B cell (primary cell): Measurements from ENCODE around the gene PLCZ1. TPM values are rescaled to one million over a fixed set of nuclear protein-coding genes. Genes with fewer than 3 reads are reported as not detected.

ENCODE experiments used
- ATAC-seq: fragments of 200-7000 bp; cut with Tn5 transposase; one replicate; pipeline ENCODE4 v1.10.0; 2021; ENCODE audit warnings: low read depth, mild to moderate bottlenecking, moderate number of reproducible peaks, moderate library complexity
- CTCF ChIA-PET: fragments of 350-600 bp; sonication (Branson Sonifier 250); formaldehyde crosslinking; loops from one replicate; lab custom pipeline; 2021; ENCODE audit warnings: antibody characterized with exemption, inconsistent platforms; lab: Charles Lee
- POLR2A ChIA-PET: fragments of 350-600 bp; sonication (Branson Sonifier 250); formaldehyde crosslinking; loops from one replicate; lab custom pipeline; 2021; ENCODE audit warnings: antibody characterized with exemption; lab: Charles Lee
- DNase-seq: peaks from one replicate; pipeline ENCODE4 v3.0.0; 2013
- H2AFZ ChIP-seq: 2 replicates; pipeline ENCODE4 v1.6.1; 2012; ENCODE audit warnings: mild to moderate bottlenecking, low read depth, low read length; ENCODE audit not compliant: insufficient read depth, poor library complexity, severe bottlenecking
- H3K27ac ChIP-seq, 2 donors: 1 replicate in 1 of 2; 2 replicates in 1 of 2; pipeline ENCODE4 v1.5.1; 2012 to 2013; ENCODE audit warnings: low read length in 2 of 2, mild to moderate bottlenecking in 2 of 2, moderate library complexity in 1 of 2
- H3K27me3 ChIP-seq, 4 experiments: fragments of 200-600 bp in 1 of 4; sonication (generic) in 1 of 4; replicated peaks in 1 of 4; 1 replicate in 2 of 4; 2 replicates in 2 of 4; pipeline versions ENCODE4 v1.6.1 to v1.7.0; 2013 to 2016; ENCODE audit warnings: low read length in 3 of 4, mild to moderate bottlenecking in 2 of 4, mixed read lengths in 1 of 4, moderate library complexity in 1 of 4; ENCODE audit not compliant: insufficient read depth in 4 of 4, control insufficient read depth in 3 of 4; ENCODE audit errors: control extremely low read depth in 1 of 4
- H3K36me3 ChIP-seq, 2 experiments: replicated peaks in 1 of 2; 1 replicate in 1 of 2; 2 replicates in 1 of 2; pipeline versions ENCODE4 v1.6.1 to v1.7.1; 2013; ENCODE audit warnings: low read length in 1 of 2; ENCODE audit not compliant: insufficient read depth in 2 of 2, control insufficient read depth in 1 of 2; ENCODE audit errors: control extremely low read depth in 1 of 2, extremely low read depth in 1 of 2
- H3K4me1 ChIP-seq, 2 donors: fragments of 200-600 bp in 1 of 2; sonication (generic) in 1 of 2; 1 replicate in 1 of 2; 2 replicates in 1 of 2; pipeline versions ENCODE4 v1.5.1 to v1.6.1; 2013 to 2017; ENCODE audit warnings: low read length in 2 of 2; ENCODE audit not compliant: control insufficient read depth in 2 of 2, insufficient read depth in 2 of 2
- H3K4me2 ChIP-seq: replicated peaks from 2 replicates; pipeline ENCODE3; 2012; ENCODE audit warnings: mild to moderate bottlenecking, low read depth, low read length; ENCODE audit not compliant: poor library complexity, severe bottlenecking
- H3K4me3 ChIP-seq, 5 experiments: fragments of 200-600 bp in 1 of 5; sonication (generic) in 1 of 5; 1 replicate in 3 of 5; 2 replicates in 2 of 5; pipeline versions ENCODE4 v1.5.1 to v1.7.0; 2011 to 2016; ENCODE audit warnings: low read length in 4 of 5, mild to moderate bottlenecking in 4 of 5, low read depth in 2 of 5, control low read depth in 1 of 5, moderate library complexity in 1 of 5; ENCODE audit not compliant: insufficient read depth in 1 of 5; ENCODE audit errors: control extremely low read depth in 1 of 5, extremely low read depth in 1 of 5
- H3K79me2 ChIP-seq: fragments of 200-600 bp; sonication (generic); one replicate; pipeline ENCODE4 v1.6.0; 2016; ENCODE audit warnings: low read length; ENCODE audit not compliant: control insufficient read depth, insufficient read depth
- H3K9ac ChIP-seq: fragments of 200-600 bp; sonication (generic); 2 replicates; pipeline ENCODE4 v1.6.1; 2017; ENCODE audit warnings: mild to moderate bottlenecking, low read length, moderate library complexity
- H3K9me3 ChIP-seq, 3 donors: one replicate each; pipeline versions ENCODE4 v1.6.1 to v1.7.1; 2013; ENCODE audit warnings: low read length in 2 of 3; ENCODE audit not compliant: control insufficient read depth in 2 of 3, insufficient read depth in 1 of 3; ENCODE audit errors: control extremely low read depth in 1 of 3
- H4K20me1 ChIP-seq: 2 replicates; pipeline ENCODE4 v1.6.0; 2012; ENCODE audit warnings: mild to moderate bottlenecking, low read length; ENCODE audit not compliant: insufficient read depth, control insufficient read depth, poor library complexity, severe bottlenecking
- H3K27ac Mint-ChIP-seq: one replicate; pipeline ENCODE4 v1.8.0; 2021; ENCODE audit warnings: mixed read lengths
- H3K27me3 Mint-ChIP-seq: one replicate; pipeline ENCODE4 v1.8.0; 2021; ENCODE audit warnings: mixed read lengths
- H3K4me1 Mint-ChIP-seq: one replicate; pipeline ENCODE4 v1.8.0; 2021; ENCODE audit warnings: mixed read lengths
- H3K4me3 Mint-ChIP-seq: one replicate; pipeline ENCODE4 v1.8.0; 2021; ENCODE audit warnings: mixed read lengths
- H3K9me3 Mint-ChIP-seq: one replicate; pipeline ENCODE4 v1.8.0; 2022; ENCODE audit warnings: mixed read lengths; ENCODE audit not compliant: insufficient read depth
- CTCF ChIP-seq: fragments of 200-600 bp; IDR thresholded peaks from one replicate; pipeline ENCODE4 v1.8.0; 2022; ENCODE audit warnings: antibody characterized with exemption, mild to moderate bottlenecking
- EZH2 ChIP-seq: IDR thresholded peaks from 2 replicates; pipeline ENCODE4 v1.6.1; 2012; ENCODE audit warnings: borderline replicate concordance, low read depth, mild to moderate bottlenecking, moderate library complexity, low read length; ENCODE audit not compliant: insufficient read depth, poor library complexity, severe bottlenecking
- WGBS: methylation state at CpG from one replicate; pipeline ENCODE4 v1.1.5; 2013; ENCODE audit warnings: missing lambda C conversion rate; ENCODE audit not compliant: insufficient coverage; 5-methylcytosine and 5-hydroxymethylcytosine counted together
- intact Hi-C: fragments of 100-400 bp; cut with micrococcal nuclease; formaldehyde crosslinking; loops from one replicate; pipeline ENCODE4 v1.10.0; 2022
- polyA plus RNA-seq: library from polyadenylated mRNA; depleted of rRNA; stranded (reverse); fragments of >200 nt; gene quantifications from 2 replicates; pipeline ENCODE4 v1.2.3, GENCODE V29; 2012
- total RNA-seq, 2 donors: library from RNA; stranded (reverse); fragments of 120-200 nt in 1 of 2; gene quantifications; 1 replicate in 1 of 2; 2 replicates in 1 of 2; pipeline versions ENCODE4 v1.2.3 to v1.2.4, GENCODE V29; 2013 to 2022

Gene PLCZ1
- total and polyA plus RNA-seq, 2 donors (not counting 1 experiment from before 2014, with no cell fraction given) = not detected

- Histone ChIP-seq H3K4me1 (no peaks in the 10 kb centered on the region), H3K27me3 (no peaks in the 10 kb centered on the region), H3K36me3 (no peaks in the 10 kb centered on the region), H3K4me3 (no peak overlapping the region), H3K9me3 (peaks cover 0 to 5% (median 0%) of the 10 kb centered on the region in 3 donors), H2AFZ (no peak overlapping the region), H3K4me2 (no peak overlapping the region), H3K79me2 (no peaks in the 10 kb centered on the region), H4K20me1 (no peaks in the 10 kb centered on the region), H3K27ac (no peak overlapping the region), H3K9ac (no peak overlapping the region)
- POLR2A ChIA-PET = no interaction called here
- Mint-ChIP-seq H3K27me3 (no peaks in the 10 kb centered on the region), H3K27ac (no peak overlapping the region), H3K4me1 (no peaks in the 10 kb centered on the region), H3K9me3 (no peaks in the 10 kb centered on the region), H3K4me3 (no peak overlapping the region)
- CTCF ChIA-PET = no interaction called here
- intact Hi-C loops = no loop called here
- DNase-seq (no peak), ATAC-seq (no peak)
- no peak for TF ChIP-seq EZH2
- TF ChIP-seq CTCF = no peak
- 80% methylated on average over 1 of the region's 1 CpG for WGBS
Measured at GRCh38 chr12:18755341-18755740, 17.5 kb upstream of the PLCZ1 start.

GRCh38 chr12:18754124-18754707 lies 16.4 kb upstream of the PLCZ1 start:
- ATAC-seq (no peak), DNase-seq (no peak)
- Histone ChIP-seq H3K27me3 (no peaks in the 10 kb centered on the region), H3K79me2 (no peaks in the 10 kb centered on the region), H3K27ac (no peak overlapping the region), H3K4me3 (no peak overlapping the region), H4K20me1 (no peaks in the 10 kb centered on the region), H3K4me2 (no peak overlapping the region), H3K9me3 (peaks cover 0 to 5% (median 0%) of the 10 kb centered on the region in 3 donors), H3K4me1 (no peaks in the 10 kb centered on the region), H2AFZ (no peak overlapping the region), H3K9ac (no peak overlapping the region), H3K36me3 (no peaks in the 10 kb centered on the region)
- Mint-ChIP-seq H3K27ac (no peak overlapping the region), H3K27me3 (no peaks in the 10 kb centered on the region), H3K4me1 (no peaks in the 10 kb centered on the region), H3K4me3 (no peak overlapping the region), H3K9me3 (no peaks in the 10 kb centered on the region)
- WGBS = 100% methylated on average over 1 of the region's 6 CpGs
- intact Hi-C loops = no loop called here
- TF ChIP-seq CTCF = no peak
- no peak for TF ChIP-seq EZH2
- ChIA-PET CTCF (no interaction called here), POLR2A (no interaction called here)
